HCT116 (cell line): ENCODE data around the gene CMTM8.

Experiments
- CEBPB ChIP-seq: IDR thresholded peaks from 2 replicates; pipeline ENCODE4 v1.6.1; 2012; ENCODE audit warnings: low read depth
- EZH2 ChIP-seq: fragments of 200-600 bp; sonication (generic); IDR thresholded peaks from 2 replicates; pipeline ENCODE4 v1.6.1; 2017; ENCODE audit warnings: antibody characterized with exemption, mixed run types
- FOSL1 ChIP-seq: IDR thresholded peaks from 2 replicates; pipeline ENCODE4 v1.6.1; 2012; ENCODE audit warnings: low read depth
- POLR2A ChIP-seq: IDR thresholded peaks from 2 replicates; pipeline ENCODE4 v1.7.0; 2011; ENCODE audit warnings: borderline replicate concordance; ENCODE audit not compliant: insufficient read depth, insufficient read length; ENCODE audit errors: extremely low read depth
- POLR2AphosphoS5 ChIP-seq: IDR thresholded peaks from 2 replicates; pipeline ENCODE4 v1.6.1; 2011; ENCODE audit warnings: mild to moderate bottlenecking, low read depth, low read length, moderate library complexity
- YY1 ChIP-seq: IDR thresholded peaks from 2 replicates; pipeline ENCODE4 v1.6.1; 2011; ENCODE audit warnings: low read length, low read depth, moderate library complexity, mild to moderate bottlenecking; ENCODE audit not compliant: insufficient replicate concordance; ENCODE audit errors: extremely low read depth

- TF ChIP-seq POLR2AphosphoS5 (no peak), YY1 (no peak), POLR2A (no peak), FOSL1 (no peak), CEBPB (no peak), EZH2 (no peak)
Measured at GRCh38 chr3:32262201-32262600, 23.7 kb downstream of the CMTM8 start.
